ENCODE results near the gene NUMB.
A peak's percentile ranks its signal among the peaks of the same experiment; 100 is the strongest.

The NUMB gene

GRCh38 chr14:73242357-73242901 is 215.9 kb downstream of the NUMB start:
- Histone ChIP-seq H3K4me3 (no peak overlapping the region), H3K27ac (peak overlapping the region in 1 of 2 donors; percentile 54)
- no peak for DNase-seq (ENCODE audit: low spot score)
- TF ChIP-seq CTCF (IDR thresholded peaks at IDR 0.05), result no peak

GRCh38 chr14:73241481-73242165 is 216.7 kb downstream of the NUMB start:
- TF ChIP-seq CTCF (IDR thresholded peaks at IDR 0.05), result no peak
- Histone ChIP-seq H3K27ac (peak overlapping the region in 1 of 2 donors; percentile 54), H3K4me3 (no peak overlapping the region)
- no peak for DNase-seq (ENCODE audit: low spot score)

GRCh38 chr14:73240816-73241480 is 217.4 kb downstream of the NUMB start:
- TF ChIP-seq CTCF (IDR thresholded peaks at IDR 0.05), result no peak

GRCh38 chr14:73239393-73240241 is 218.7 kb downstream of the NUMB start:
- peak overlapping the region in 1 of 2 donors; percentile 38 for H3K27ac ChIP-seq
- TF ChIP-seq CTCF (IDR thresholded peaks at IDR 0.05), result no peak
- peak overlapping the region; percentile 74 for H3K4me3 ChIP-seq
- DNase-seq (ENCODE audit: low spot score), result no peak

More at GRCh38 chr14:73240816-73241480, 217.4 kb downstream of the NUMB start:
- Histone ChIP-seq H3K27ac (peak overlapping the region in 1 of 2 donors; percentile 31), H3K4me3 (no peak overlapping the region)
- no peak for DNase-seq (ENCODE audit: low spot score)

- peak overlapping the region; percentile 74 for H3K4me3 ChIP-seq
- no peak for DNase-seq (ENCODE audit: low spot score)
- TF ChIP-seq CTCF (IDR thresholded peaks at IDR 0.05), result no peak
- no peak overlapping the region for H3K27ac ChIP-seq
Observed at GRCh38 chr14:73238941-73239340, 219.4 kb downstream of the NUMB start.

GRCh38 chr14:73238424-73238852 is 219.9 kb downstream of the NUMB start:
- peak overlapping the region; percentile 74 for H3K4me3 ChIP-seq
- peak overlapping the region in 1 of 2 donors; percentile 68 for H3K27ac ChIP-seq
- DNase-seq (ENCODE audit: low spot score), result peak; percentile 71
- no peak for TF ChIP-seq CTCF (IDR thresholded peaks at IDR 0.05)
